Measurements from ENCODE around the gene HSPA12B. TPM values are rescaled to one million over a fixed set of nuclear protein-coding genes. Genes with fewer than 3 reads are reported as not detected.
A peak's percentile ranks its signal among the peaks of the same experiment; 100 is the strongest.

The HSPA12B gene
- total RNA-seq, 5 donors from 2014 or later (not counting 1 experiment from before 2014, with no cell fraction given): 0.10 to 0.12 TPM; not detected in 3

DNA sequence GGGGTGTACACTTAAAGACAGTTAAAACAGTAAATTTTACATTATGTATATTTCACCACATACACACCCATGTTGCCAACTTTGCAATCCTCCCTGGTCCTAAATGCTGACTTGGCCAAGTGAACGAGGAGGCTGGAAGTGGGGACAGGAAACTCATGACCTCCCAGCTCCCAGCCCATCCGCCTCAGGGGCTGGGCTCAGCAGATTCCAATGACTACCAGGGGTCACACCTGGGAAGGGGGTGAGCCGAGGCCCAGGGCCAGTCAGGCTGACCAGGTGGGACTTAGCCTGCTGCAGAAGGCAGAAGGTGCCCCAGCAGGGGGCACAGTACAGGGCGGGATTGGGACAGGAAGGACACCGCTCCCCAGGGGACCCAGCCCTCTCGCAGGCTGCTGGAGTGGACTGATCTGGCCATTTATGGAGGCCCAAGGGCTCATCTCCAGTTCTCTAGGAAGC lies 22.4 kb upstream of the HSPA12B start:
- ATAC-seq (replicated peaks in 1 of 4): no peak
- no peak overlapping the region for H3K27ac Mint-ChIP-seq

DNA sequence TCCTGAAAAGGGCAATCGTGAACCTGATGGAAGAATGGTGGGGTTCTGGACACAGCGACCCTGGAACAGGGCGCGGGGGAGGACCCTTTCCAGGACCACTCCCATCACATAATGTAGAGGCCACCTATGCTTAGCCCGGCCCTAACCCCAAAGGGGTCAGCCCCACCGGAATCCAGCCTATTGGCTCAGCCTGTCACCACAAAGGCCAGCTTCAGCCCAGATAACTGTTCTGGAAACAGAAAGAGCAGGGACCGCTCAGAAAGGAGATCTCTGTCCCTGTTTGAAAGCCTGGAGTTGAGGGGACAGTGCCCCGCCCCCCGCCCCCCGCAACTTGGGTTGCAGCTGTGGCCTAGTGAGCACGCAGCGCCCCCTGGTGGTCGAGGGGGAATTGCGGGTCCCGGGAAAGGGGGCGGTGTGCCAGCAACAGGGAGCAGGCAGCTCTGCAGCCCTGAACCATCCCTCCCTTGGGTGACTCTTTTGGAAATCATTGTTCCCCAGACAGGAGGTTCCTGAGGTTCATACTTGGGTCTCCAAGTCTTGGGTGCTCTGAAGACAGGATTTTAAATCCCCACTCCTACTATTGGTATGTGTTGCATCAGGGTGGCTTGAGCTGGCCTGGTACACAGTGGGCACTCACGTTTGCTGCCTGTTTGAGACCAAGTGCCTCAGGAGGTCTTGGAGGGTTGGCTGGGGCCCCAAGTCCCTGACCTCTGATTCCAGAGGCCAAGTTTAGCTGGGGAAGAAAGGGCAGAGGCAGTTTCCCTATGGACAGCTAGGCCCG lies 21.6 kb upstream of the HSPA12B start:
- H3K36me3 Mint-ChIP-seq: no peaks in the 10 kb centered on the region
- no peak overlapping the region for H3K4me3 ChIP-seq (ENCODE audit: control insufficient read depth in 1 of 2, extremely low read depth in 1 of 2, low read length in 1 of 2)
- H3K4me3 Mint-ChIP-seq: no peak overlapping the region
- H3K27ac Mint-ChIP-seq: no peak overlapping the region
- H3K27me3 ChIP-seq (replicated peaks in 1 of 2; ENCODE audit: control insufficient read depth in 2 of 2, extremely low read depth in 1 of 2, insufficient read depth in 2 of 2, low read length in 1 of 2): peaks cover 0 to 43% of the 10 kb centered on the region in 2 experiments
- 71% methylated on average over 3 of the region's 18 CpGs for WGBS (ENCODE audit: insufficient coverage)
- DNase-seq (peak; percentile 9 to 80 (median 65)), ATAC-seq (replicated peaks in 1 of 4) (peak; percentile 46 to 68 (median 58))
- H3K9me3 Mint-ChIP-seq: no peaks in the 10 kb centered on the region
- H3K9me3 ChIP-seq: no peaks in the 10 kb centered on the region
- H3K4me1 ChIP-seq (ENCODE audit: control insufficient read depth in 1 of 2, extremely low read depth in 1 of 2, insufficient read depth in 2 of 2, low read length in 2 of 2): no peaks in the 10 kb centered on the region
- H3K4me1 Mint-ChIP-seq: no peaks in the 10 kb centered on the region
- H3K27me3 Mint-ChIP-seq: peaks cover 6 to 8% of the 10 kb centered on the region in 2 donors
- ChIA-PET POLR2A (no interaction called here), CTCF (interaction anchor here (1.1 to 2.3 kb wide), 3 partner anchors 9 to 147 kb away, joined by 3 to 8 read pairs (median 3); no protein-coding TSS in a partner anchor)
- H3K27ac ChIP-seq (ENCODE audit: low read length): no peak overlapping the region
- no peaks in the 10 kb centered on the region for H3K36me3 ChIP-seq (ENCODE audit: control insufficient read depth in 2 of 2, extremely low read depth in 1 of 2, insufficient read depth in 1 of 2, low read length in 1 of 2)

More for the DNA sequence above, 22.4 kb upstream of the HSPA12B start:
- Histone ChIP-seq H3K4me1 (ENCODE audit: control insufficient read depth in 1 of 2, extremely low read depth in 1 of 2, insufficient read depth in 2 of 2, low read length in 2 of 2) (no peaks in the 10 kb centered on the region), H3K27me3 (replicated peaks in 1 of 2; ENCODE audit: control insufficient read depth in 2 of 2, extremely low read depth in 1 of 2, insufficient read depth in 2 of 2, low read length in 1 of 2) (peaks cover 0 to 52% of the 10 kb centered on the region in 2 experiments), H3K4me3 (ENCODE audit: control insufficient read depth in 1 of 2, extremely low read depth in 1 of 2, low read length in 1 of 2) (no peak overlapping the region), H3K9me3 (no peaks in the 10 kb centered on the region), H3K27ac (ENCODE audit: low read length) (no peak overlapping the region), H3K36me3 (ENCODE audit: control insufficient read depth in 2 of 2, extremely low read depth in 1 of 2, insufficient read depth in 1 of 2, low read length in 1 of 2) (no peaks in the 10 kb centered on the region)
- Mint-ChIP-seq H3K9me3 (no peaks in the 10 kb centered on the region), H3K36me3 (no peaks in the 10 kb centered on the region), H3K4me3 (no peak overlapping the region), H3K4me1 (no peaks in the 10 kb centered on the region), H3K27me3 (peaks cover 6 to 8% of the 10 kb centered on the region in 2 donors)
- POLR2A ChIA-PET: no interaction called here
- 71% methylated on average over 5 of the region's 6 CpGs for WGBS (ENCODE audit: insufficient coverage)
- DNase-seq: no peak
- CTCF ChIA-PET: interaction anchor here in 1 of 2 donors (2.3 kb wide), 1 partner anchor 146 kb away, joined by 8 read pairs; no protein-coding TSS in a partner anchor

DNA sequence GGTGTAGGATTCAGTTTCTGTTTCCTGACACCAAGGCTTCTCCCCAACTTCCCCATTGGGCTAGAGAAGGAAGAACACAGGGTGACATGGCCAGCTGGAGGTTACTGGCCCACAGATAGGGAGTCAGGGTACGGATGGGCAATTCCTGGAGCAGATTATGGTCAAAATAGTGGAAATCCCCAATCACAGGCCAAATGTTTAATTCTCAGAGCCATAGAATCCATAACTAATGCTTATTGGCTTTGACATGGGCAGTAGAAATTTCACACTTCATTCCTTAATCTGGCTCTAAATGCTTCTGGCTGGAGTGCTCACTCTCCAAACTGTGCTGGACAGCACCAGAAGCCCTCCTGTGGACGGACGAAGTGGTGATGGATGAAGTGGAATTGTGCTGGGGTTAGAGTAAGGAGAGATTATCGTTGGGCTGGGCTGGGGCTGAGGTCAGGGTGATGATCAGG lies 21.0 kb upstream of the HSPA12B start:
- H3K27ac ChIP-seq (ENCODE audit: low read length): no peak overlapping the region

DNA sequence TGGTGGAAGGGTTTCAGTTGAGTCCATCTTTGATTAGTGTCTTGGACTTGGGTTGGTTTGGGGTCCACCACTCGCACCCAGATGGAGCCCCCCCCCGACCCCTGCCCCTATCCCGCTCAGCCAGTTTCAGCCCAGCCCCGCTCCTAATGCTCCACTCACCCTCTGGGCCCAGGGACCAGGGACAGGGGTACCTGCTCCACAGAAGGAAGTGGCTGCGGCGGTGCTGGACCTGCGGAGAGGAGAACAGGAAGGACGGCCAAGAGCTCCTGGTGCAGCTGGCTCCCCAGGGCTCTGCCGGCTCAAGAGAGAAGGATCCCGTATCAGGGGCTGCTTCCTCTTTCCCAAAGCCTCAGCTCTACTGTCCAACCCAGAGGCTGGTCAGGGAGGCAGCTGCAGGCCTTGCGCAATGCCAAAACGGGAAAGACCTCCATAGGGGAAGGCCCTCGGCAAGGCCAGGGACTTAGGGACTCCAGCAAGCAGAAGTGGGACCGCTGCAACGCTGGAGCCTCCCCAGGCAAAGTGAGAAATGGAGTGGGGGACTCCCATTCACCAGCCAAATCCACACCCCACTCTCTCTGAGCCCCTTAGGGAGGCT lies 20.1 kb upstream of the HSPA12B start, which contains the start of gene SIGLEC1:
Gene SIGLEC1 (minus strand): TSS at position 322 of the 595 bp plus-strand sequence. CDS start 5,472 bp downstream, outside the sequence.
- Mint-ChIP-seq H3K9me3 (no peaks in the 10 kb centered on the region), H3K4me3 (no peak within 1 kb of the TSS), H3K36me3 (no peaks in the 10 kb centered on the region), H3K27me3 (peaks cover 8 to 11% of the 10 kb centered on the region in 2 donors), H3K4me1 (no peaks in the 10 kb centered on the region), H3K27ac (no peak within 1 kb of the TSS)
- POLR2A ChIA-PET: no interaction called here
- no peak within 1 kb of the TSS for H3K4me3 ChIP-seq (ENCODE audit: control insufficient read depth in 1 of 2, extremely low read depth in 1 of 2, low read length in 1 of 2)
- peaks cover 0 to 33% of the 10 kb centered on the region in 2 experiments for H3K27me3 ChIP-seq (replicated peaks in 1 of 2; ENCODE audit: control insufficient read depth in 2 of 2, extremely low read depth in 1 of 2, insufficient read depth in 2 of 2, low read length in 1 of 2)
- WGBS (ENCODE audit: insufficient coverage): 50% methylated on average over 7 of the region's 15 CpGs
- no peak within 1 kb of the TSS for H3K27ac ChIP-seq (ENCODE audit: low read length)
- DNase-seq (peak in 2 of 35 experiments; percentile 4 to 15), ATAC-seq (replicated peaks in 1 of 4) (no peak)
- CTCF ChIA-PET: interaction anchor here (0.5 to 0.6 kb wide), 4 partner anchors 34 to 1324 kb away, joined by 3 to 6 read pairs (median 6); no protein-coding TSS in a partner anchor
- no peaks in the 10 kb centered on the region for H3K9me3 ChIP-seq
- H3K36me3 ChIP-seq (ENCODE audit: control insufficient read depth in 2 of 2, extremely low read depth in 1 of 2, insufficient read depth in 1 of 2, low read length in 1 of 2): no peaks in the 10 kb centered on the region
- no peaks in the 10 kb centered on the region for H3K4me1 ChIP-seq (ENCODE audit: control insufficient read depth in 1 of 2, extremely low read depth in 1 of 2, insufficient read depth in 2 of 2, low read length in 2 of 2)

More for the DNA sequence above, 21.0 kb upstream of the HSPA12B start:
- Histone ChIP-seq H3K27me3 (replicated peaks in 1 of 2; ENCODE audit: control insufficient read depth in 2 of 2, extremely low read depth in 1 of 2, insufficient read depth in 2 of 2, low read length in 1 of 2) (peaks cover 0 to 38% of the 10 kb centered on the region in 2 experiments), H3K4me3 (ENCODE audit: control insufficient read depth in 1 of 2, extremely low read depth in 1 of 2, low read length in 1 of 2) (no peak overlapping the region), H3K9me3 (no peaks in the 10 kb centered on the region), H3K36me3 (ENCODE audit: control insufficient read depth in 2 of 2, extremely low read depth in 1 of 2, insufficient read depth in 1 of 2, low read length in 1 of 2) (no peaks in the 10 kb centered on the region), H3K4me1 (ENCODE audit: control insufficient read depth in 1 of 2, extremely low read depth in 1 of 2, insufficient read depth in 2 of 2, low read length in 2 of 2) (no peaks in the 10 kb centered on the region)
- Mint-ChIP-seq H3K4me1 (no peaks in the 10 kb centered on the region), H3K36me3 (no peaks in the 10 kb centered on the region), H3K27ac (no peak overlapping the region), H3K27me3 (peaks cover 6 to 8% of the 10 kb centered on the region in 2 donors), H3K9me3 (no peaks in the 10 kb centered on the region), H3K4me3 (no peak overlapping the region)
- CTCF ChIA-PET: interaction anchor here (1.1 to 2.3 kb wide), 3 partner anchors 8 to 148 kb away, joined by 3 to 8 read pairs (median 3); no protein-coding TSS in a partner anchor
- ATAC-seq (replicated peaks in 1 of 4): no peak
- POLR2A ChIA-PET: no interaction called here
- DNase-seq: no peak
- 88% methylated on average over 3 of the region's 4 CpGs for WGBS (ENCODE audit: insufficient coverage)

DNA sequence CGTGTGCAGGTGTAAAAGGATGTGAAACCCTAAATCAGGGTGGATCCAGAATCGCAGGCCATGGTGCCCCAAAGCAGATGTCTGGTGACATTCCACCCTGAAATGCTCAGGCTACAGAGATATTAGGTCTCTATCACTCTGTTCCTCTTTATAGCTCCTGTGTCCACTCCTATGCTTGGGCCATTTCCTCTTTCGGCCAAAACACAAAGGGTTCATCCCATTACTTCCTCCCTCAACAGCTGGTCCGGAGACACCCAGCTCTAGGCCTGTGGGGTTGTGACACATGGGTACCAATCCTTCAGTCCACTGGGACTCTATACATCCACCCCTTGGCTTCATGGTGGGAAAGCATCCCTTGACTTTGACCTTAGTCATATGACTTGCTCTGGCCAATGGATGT lies 18.4 kb upstream of the HSPA12B start:
- POLR2A ChIA-PET: no interaction called here
- WGBS (ENCODE audit: insufficient coverage): 67% methylated on average over 3 of the region's 4 CpGs
- Histone ChIP-seq H3K4me1 (ENCODE audit: control insufficient read depth in 1 of 2, extremely low read depth in 1 of 2, insufficient read depth in 2 of 2, low read length in 2 of 2) (no peaks in the 10 kb centered on the region), H3K9me3 (no peaks in the 10 kb centered on the region), H3K27ac (ENCODE audit: low read length) (no peak overlapping the region), H3K36me3 (ENCODE audit: control insufficient read depth in 2 of 2, extremely low read depth in 1 of 2, insufficient read depth in 1 of 2, low read length in 1 of 2) (no peaks in the 10 kb centered on the region), H3K4me3 (ENCODE audit: control insufficient read depth in 1 of 2, extremely low read depth in 1 of 2, low read length in 1 of 2) (no peak overlapping the region), H3K27me3 (replicated peaks in 1 of 2; ENCODE audit: control insufficient read depth in 2 of 2, extremely low read depth in 1 of 2, insufficient read depth in 2 of 2, low read length in 1 of 2) (peaks cover 0 to 43% of the 10 kb centered on the region in 2 experiments)
- Mint-ChIP-seq H3K9me3 (no peaks in the 10 kb centered on the region), H3K27me3 (peaks cover 5 to 17% of the 10 kb centered on the region in 2 donors), H3K27ac (no peak overlapping the region), H3K36me3 (no peaks in the 10 kb centered on the region), H3K4me1 (no peaks in the 10 kb centered on the region), H3K4me3 (no peak overlapping the region)
- ATAC-seq (replicated peaks in 1 of 4): no peak
- CTCF ChIA-PET: no interaction called here
- no peak for DNase-seq

DNA sequence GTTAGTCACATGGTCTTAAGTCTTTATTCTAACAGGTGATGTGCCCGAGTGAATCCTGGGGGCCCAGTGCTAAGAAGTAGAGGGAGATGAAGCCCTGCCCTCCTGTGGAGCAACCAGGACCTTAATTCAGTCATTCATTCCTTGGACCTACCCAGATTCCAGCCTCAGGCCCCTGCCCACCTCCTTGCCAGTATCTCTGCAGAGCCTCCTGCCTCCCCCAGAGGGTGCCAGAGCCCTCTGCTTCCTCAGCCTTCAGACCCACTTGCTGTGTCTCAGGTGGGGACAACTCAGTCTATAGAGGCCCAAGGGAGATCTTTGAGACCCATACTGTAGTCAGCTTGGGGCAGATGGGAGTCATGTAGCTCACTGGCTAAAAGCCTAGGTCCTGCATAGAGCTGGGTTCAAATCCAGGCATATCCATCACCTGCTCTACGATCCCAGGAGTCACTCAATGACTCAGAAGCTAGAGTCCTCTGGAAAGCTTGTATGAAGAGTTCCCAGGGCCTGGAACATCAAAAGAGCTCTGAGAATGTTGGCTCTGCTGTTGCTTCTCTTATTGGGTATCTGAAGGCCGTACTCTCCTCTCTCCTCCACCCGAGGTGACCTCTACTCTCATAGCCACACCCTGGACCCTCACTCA lies 16.2 kb upstream of the HSPA12B start:
- H3K4me1 ChIP-seq (ENCODE audit: control insufficient read depth in 1 of 2, extremely low read depth in 1 of 2, insufficient read depth in 2 of 2, low read length in 2 of 2): no peaks in the 10 kb centered on the region
- H3K4me3 ChIP-seq (ENCODE audit: control insufficient read depth in 1 of 2, extremely low read depth in 1 of 2, low read length in 1 of 2): no peak overlapping the region
- WGBS (ENCODE audit: insufficient coverage): 82% methylated on average over 2 of the region's 4 CpGs
- ATAC-seq (replicated peaks in 1 of 4) (peak in 2 of 4 experiments; percentile 49 to 67), DNase-seq (peak in 8 of 35 experiments; percentile 5 to 34 (median 12))
- no peaks in the 10 kb centered on the region for H3K36me3 Mint-ChIP-seq
- CTCF ChIA-PET: interaction anchor here (0.7 to 1.1 kb wide), 2 partner anchors 138 to 369 kb away, joined by 3 read pairs; no protein-coding TSS in a partner anchor
- H3K36me3 ChIP-seq (ENCODE audit: control insufficient read depth in 2 of 2, extremely low read depth in 1 of 2, insufficient read depth in 1 of 2, low read length in 1 of 2): no peaks in the 10 kb centered on the region
- H3K4me3 Mint-ChIP-seq: no peak overlapping the region
- POLR2A ChIA-PET: no interaction called here
- H3K27me3 Mint-ChIP-seq: peaks cover 15 to 32% of the 10 kb centered on the region in 2 donors
- H3K27me3 ChIP-seq (replicated peaks in 1 of 2; ENCODE audit: control insufficient read depth in 2 of 2, extremely low read depth in 1 of 2, insufficient read depth in 2 of 2, low read length in 1 of 2): peaks cover 0 to 33% of the 10 kb centered on the region in 2 experiments
- H3K27ac Mint-ChIP-seq: no peak overlapping the region
- peaks cover 0 to 7% (median 2%) of the 10 kb centered on the region in 3 donors for H3K4me1 Mint-ChIP-seq
- H3K9me3 Mint-ChIP-seq: no peaks in the 10 kb centered on the region
- H3K27ac ChIP-seq (ENCODE audit: low read length): no peak overlapping the region
- no peaks in the 10 kb centered on the region for H3K9me3 ChIP-seq
